Right atrium auricular region (tissue), 2 donors: ENCODE measurements around the gene CACTIN. TPM values are rescaled to one million over a fixed set of nuclear protein-coding genes. Genes with fewer than 3 reads are reported as not detected.

ENCODE experiments used
- DNase-seq: peaks from one replicate; pipeline ENCODE4 v3.0.0-alpha.2; 2019; ENCODE audit warnings: low spot score
- H3K27ac ChIP-seq, 2 donors: fragments of 200-600 bp; sonication (generic); 1 replicate in 1 of 2; 2 replicates in 1 of 2; pipeline ENCODE4 v1.5.1; 2016 to 2019
- H3K27me3 ChIP-seq, 2 donors: fragments of 200-600 bp; sonication (generic); one replicate each; pipeline versions ENCODE4 v1.5.1 to v1.6.0; 2017 to 2019
- H3K36me3 ChIP-seq: fragments of 200-600 bp; sonication (generic); one replicate; pipeline ENCODE4 v1.5.1; 2016
- H3K4me1 ChIP-seq, 2 donors: fragments of 200-600 bp; sonication (generic); one replicate each; pipeline versions ENCODE4 v1.5.1 to v1.6.0; 2017 to 2019
- H3K4me3 ChIP-seq, 2 donors: fragments of 200-600 bp; sonication (generic); 1 replicate in 1 of 2; 2 replicates in 1 of 2; pipeline ENCODE4 v1.5.1; 2017 to 2019; ENCODE audit warnings: mild to moderate bottlenecking in 1 of 2, moderate library complexity in 1 of 2
- H3K9me3 ChIP-seq, 2 donors: fragments of 200-600 bp; sonication (generic); one replicate each; pipeline ENCODE4 v1.5.1; 2019
- CTCF ChIP-seq, 2 donors: fragments of 200-600 bp; sonication (generic); IDR thresholded peaks; one replicate each; pipeline ENCODE4 v1.5.1; 2019; ENCODE audit warnings: antibody characterized with exemption in 2 of 2
- total RNA-seq, 2 donors: library from RNA; depleted of rRNA; stranded (reverse); fragments of >200 nt; gene quantifications; one replicate each; pipeline ENCODE4 v1.1.0, GENCODE V29; 2016

The CACTIN gene
- total RNA-seq, 2 donors from 2014 or later, result 11.2 to 22.8 TPM

- Histone ChIP-seq H3K4me1 (peaks cover 0 to 10% of the 10 kb centered on the region in 2 donors), H3K27me3 (no peaks in the 10 kb centered on the region), H3K4me3 (no peak overlapping the region), H3K27ac (no peak overlapping the region), H3K36me3 (peaks cover 54% of the 10 kb centered on the region), H3K9me3 (no peaks in the 10 kb centered on the region)
- TF ChIP-seq CTCF (IDR thresholded peaks at IDR 0.05), result no peak
- no peak for DNase-seq
Measured at GRCh38 chr19:3644351-3645066, 17.9 kb upstream of the CACTIN start.

GRCh38 chr19:3643674-3644313, 17.2 kb upstream of the CACTIN start:
- H3K27me3 ChIP-seq, result no peaks in the 10 kb centered on the region
- peaks cover 62% of the 10 kb centered on the region for H3K36me3 ChIP-seq
- H3K4me3 ChIP-seq, result no peak overlapping the region
- H3K9me3 ChIP-seq, result no peaks in the 10 kb centered on the region
- TF ChIP-seq CTCF (IDR thresholded peaks at IDR 0.05), result no peak
- no peak for DNase-seq
- H3K27ac ChIP-seq, result no peak overlapping the region
- peaks cover 0 to 10% of the 10 kb centered on the region in 2 donors for H3K4me1 ChIP-seq

- DNase-seq, result no peak
- Histone ChIP-seq H3K36me3 (peaks cover 65% of the 10 kb centered on the region), H3K27me3 (no peaks in the 10 kb centered on the region), H3K4me1 (peaks cover 0 to 10% of the 10 kb centered on the region in 2 donors), H3K27ac (no peak overlapping the region), H3K4me3 (no peak overlapping the region), H3K9me3 (no peaks in the 10 kb centered on the region)
- no peak for TF ChIP-seq CTCF (IDR thresholded peaks at IDR 0.05)
Measured at GRCh38 chr19:3642987-3643673, 16.5 kb upstream of the CACTIN start.

GRCh38 chr19:3642296-3642695, 15.7 kb upstream of the CACTIN start:
- Histone ChIP-seq H3K4me1 (peaks cover 0 to 10% of the 10 kb centered on the region in 2 donors), H3K27me3 (no peaks in the 10 kb centered on the region), H3K27ac (no peak overlapping the region), H3K36me3 (peaks cover 71% of the 10 kb centered on the region), H3K9me3 (no peaks in the 10 kb centered on the region), H3K4me3 (no peak overlapping the region)
- no peak for DNase-seq
- no peak for TF ChIP-seq CTCF (IDR thresholded peaks at IDR 0.05)

- TF ChIP-seq CTCF (IDR thresholded peaks at IDR 0.05), result no peak
- H3K9me3 ChIP-seq, result no peaks in the 10 kb centered on the region
- no peaks in the 10 kb centered on the region for H3K27me3 ChIP-seq
- H3K4me1 ChIP-seq, result peaks cover 0 to 10% of the 10 kb centered on the region in 2 donors
- no peak for DNase-seq
- no peak overlapping the region for H3K4me3 ChIP-seq
- H3K36me3 ChIP-seq, result peaks cover 78% of the 10 kb centered on the region
- no peak overlapping the region for H3K27ac ChIP-seq
Measured at GRCh38 chr19:3641515-3642269, 15.1 kb upstream of the CACTIN start.
